IMR-90 (cell line): ENCODE data around the gene ZKSCAN4. TPM values are rescaled to one million over a fixed set of nuclear protein-coding genes. Genes with fewer than 3 reads are reported as not detected.

Experiments used
- ATAC-seq: fragments of 200-7000 bp; cut with Tn5 transposase; 2 replicates; pipeline ENCODE4 v1.9.1; 2020; ENCODE audit warnings: low read depth, mild to moderate bottlenecking, moderate library complexity
- BruUV-seq: library from RNA; stranded (reverse); fragments of 400-500 nt; replicated peaks from 2 replicates; lab custom pipeline; 2021; lab: Mats Ljungman, UMichigan
- CTCF ChIA-PET: fragments of 300-600 bp; formaldehyde crosslinking; extraction: SDS; loops from one replicate; lab custom pipeline; 2021; ENCODE audit warnings: antibody characterized with exemption; lab: Yijun Ruan, JAX
- POLR2A ChIA-PET: fragments of 300-600 bp; sonication (Branson Sonifier 250); formaldehyde crosslinking; loops from one replicate; lab custom pipeline; 2022; ENCODE audit warnings: antibody characterized with exemption; ENCODE audit not compliant: unreplicated experiment; lab: Charles Lee
- DNase-seq: peaks from one replicate; pipeline ENCODE4 v3.0.0; 2013
- H2AFZ ChIP-seq: replicated peaks from 2 replicates; pipeline ENCODE3; 2013; ENCODE audit warnings: low read length, mild to moderate bottlenecking; ENCODE audit not compliant: poor library complexity
- H2AK5ac ChIP-seq: 2 replicates; pipeline ENCODE4 v1.6.1; 2013; ENCODE audit warnings: low read depth, low read length, inconsistent platforms
- H2AK9ac ChIP-seq: replicated peaks from 2 replicates; pipeline ENCODE3; 2013; ENCODE audit warnings: mild to moderate bottlenecking, low read depth, low read length, moderate library complexity; ENCODE audit not compliant: poor library complexity
- H2BK120ac ChIP-seq: 2 replicates; pipeline ENCODE4 v1.6.1; 2013; ENCODE audit warnings: low read depth, low read length, inconsistent platforms
- H2BK15ac ChIP-seq: 3 replicates; pipeline ENCODE4 v1.6.1; 2013; ENCODE audit warnings: low read depth, low read length, inconsistent platforms
- H2BK20ac ChIP-seq: 2 replicates; pipeline ENCODE4 v1.6.1; 2013; ENCODE audit warnings: low read depth, mild to moderate bottlenecking, inconsistent platforms, low read length, moderate library complexity
- H2BK5ac ChIP-seq: 2 replicates; pipeline ENCODE4 v1.6.1; 2013; ENCODE audit warnings: mild to moderate bottlenecking, low read depth, low read length, inconsistent platforms; ENCODE audit not compliant: poor library complexity, severe bottlenecking
- H3K14ac ChIP-seq: replicated peaks from 2 replicates; pipeline ENCODE4 v1.6.1; 2013; ENCODE audit warnings: low read depth, low read length, inconsistent platforms
- H3K18ac ChIP-seq: 2 replicates; pipeline ENCODE4 v1.6.1; 2013; ENCODE audit warnings: low read depth, low read length, control low read depth
- H3K23ac ChIP-seq: 2 replicates; pipeline ENCODE4 v1.6.1; 2013; ENCODE audit warnings: low read depth, low read length, inconsistent platforms
- H3K27ac ChIP-seq: 2 replicates; pipeline ENCODE4 v1.5.1; 2013; ENCODE audit warnings: mild to moderate bottlenecking, control low read depth, low read length; ENCODE audit not compliant: insufficient read depth
- H3K27me3 ChIP-seq: 2 replicates; pipeline ENCODE4 v1.6.1; 2013; ENCODE audit warnings: low read length; ENCODE audit not compliant: control insufficient read depth, insufficient read depth
- H3K36me3 ChIP-seq: 2 replicates; pipeline ENCODE4 v1.6.1; 2013; ENCODE audit warnings: low read length, mixed read lengths; ENCODE audit not compliant: control insufficient read depth, insufficient read depth
- H3K4ac ChIP-seq: 2 replicates; pipeline ENCODE4 v1.6.1; 2013; ENCODE audit warnings: low read depth, low read length, inconsistent platforms
- H3K4me1 ChIP-seq: 2 replicates; pipeline ENCODE4 v1.6.1; 2013; ENCODE audit warnings: low read length, mixed read lengths; ENCODE audit not compliant: control insufficient read depth, insufficient read depth
- H3K4me2 ChIP-seq: 2 replicates; pipeline ENCODE4 v1.6.1; 2013; ENCODE audit warnings: low read depth, mild to moderate bottlenecking, control low read depth, low read length, moderate library complexity
- H3K4me3 ChIP-seq: 2 replicates; pipeline ENCODE4 v1.5.1; 2013; ENCODE audit warnings: low read depth, mild to moderate bottlenecking, control low read depth, low read length, moderate library complexity; ENCODE audit not compliant: insufficient read depth
- H3K56ac ChIP-seq: 2 replicates; pipeline ENCODE4 v1.6.1; 2013; ENCODE audit warnings: low read length, inconsistent platforms; ENCODE audit not compliant: insufficient read depth; ENCODE audit errors: extremely low read depth
- H3K79me1 ChIP-seq, 2 experiments: 2 replicates each; pipeline ENCODE4 v1.6.1; 2013; ENCODE audit warnings: low read length in 2 of 2, inconsistent platforms in 1 of 2, low read depth in 1 of 2
- H3K9ac ChIP-seq: 2 replicates; pipeline ENCODE4 v1.6.1; 2013; ENCODE audit warnings: low read depth, low read length, control low read depth
- H3K9me1 ChIP-seq: 2 replicates; pipeline ENCODE4 v1.6.1; 2013; ENCODE audit warnings: low read length, inconsistent platforms; ENCODE audit not compliant: insufficient read depth
- H3K9me3 ChIP-seq: 2 replicates; pipeline ENCODE4 v1.6.1; 2013; ENCODE audit warnings: low read length; ENCODE audit not compliant: control insufficient read depth, insufficient read depth
- H4K20me1 ChIP-seq: 2 replicates; pipeline ENCODE4 v1.6.1; 2013; ENCODE audit warnings: low read length, inconsistent platforms; ENCODE audit not compliant: insufficient read depth
- H4K5ac ChIP-seq: 2 replicates; pipeline ENCODE4 v1.6.1; 2013; ENCODE audit warnings: mild to moderate bottlenecking, low read depth, low read length, control low read depth
- H4K8ac ChIP-seq, 2 experiments: 2 replicates each; pipeline ENCODE4 v1.6.1; 2013; ENCODE audit warnings: low read depth in 2 of 2, low read length in 2 of 2, control low read depth in 1 of 2, inconsistent platforms in 1 of 2
- H4K91ac ChIP-seq: 2 replicates; pipeline ENCODE4 v1.6.1; 2013; ENCODE audit warnings: low read depth, low read length, inconsistent platforms; ENCODE audit not compliant: insufficient read depth
- ELK1 ChIP-seq: fragments of 150-350 bp; IDR thresholded peaks from 2 replicates; pipeline ENCODE4 v1.6.1; 2016; ENCODE audit warnings: low read depth, mild to moderate bottlenecking, low read length, moderate library complexity, borderline replicate concordance
- SMC3 ChIP-seq: fragments of 150-350 bp; IDR thresholded peaks from 2 replicates; pipeline ENCODE4 v1.6.1; 2016; ENCODE audit warnings: low read depth, mild to moderate bottlenecking, antibody characterized with exemption, low read length, moderate library complexity
- USF2 ChIP-seq: fragments of 150-350 bp; IDR thresholded peaks from 2 replicates; pipeline ENCODE4 v1.6.1; 2017; ENCODE audit warnings: mild to moderate bottlenecking, antibody characterized with exemption, low read length, low read depth
- WGBS, 2 experiments: methylation state at CpG; one replicate each; pipeline versions ENCODE4 v1.1.5 to v1.1.7; 2013; ENCODE audit warnings: missing lambda C conversion rate in 2 of 2; ENCODE audit not compliant: insufficient read length in 1 of 2; ENCODE audit errors: extremely low coverage in 2 of 2; 5-methylcytosine and 5-hydroxymethylcytosine counted together
- dilution Hi-C: fragments of 300-500 bp; cut with HindIII; formaldehyde crosslinking; loops from one replicate; pipeline ENCODE4 v1.14.3; 2018; ENCODE audit warnings: low sequenced_read_pairs; ENCODE audit not compliant: unreplicated experiment
- in situ Hi-C: fragments of 300-500 bp; cut with MboI; formaldehyde crosslinking; loops from 3 replicates; pipeline ENCODE4 v1.14.3; 2019; ENCODE audit warnings: low sequenced_read_pairs, inconsistent platforms, mixed read lengths
- intact Hi-C: fragments of 100-400 bp; cut with micrococcal nuclease; formaldehyde crosslinking; loops from 2 replicates; pipeline ENCODE4 v1.10.0; 2022
- polyA plus RNA-seq, 3 experiments: library from polyadenylated mRNA; depleted of rRNA; stranded (reverse); fragments of >200 nt; gene quantifications; 2 replicates each; pipeline ENCODE4 v1.2.3, GENCODE V29; 2012; ENCODE audit warnings: low replicate concordance in 1 of 3
- total RNA-seq: library from RNA; depleted of rRNA; stranded (reverse); fragments of >200 nt; gene quantifications from 2 replicates; pipeline ENCODE4 v1.2.3, GENCODE V29; 2012

The ZKSCAN4 gene
- total and polyA plus RNA-seq, 2 of the 4 experiments (the other 2 are of a cell fraction), result 2.4 to 5.7 TPM

GRCh38 chr6:28235912-28236452 lies 16.1 kb downstream of the ZKSCAN4 start:
- Histone ChIP-seq H3K4me2 (no peak overlapping the region), H3K27ac (no peak overlapping the region), H2BK5ac (no peak overlapping the region), H2BK120ac (no peak overlapping the region), H2AFZ (no peak overlapping the region), H2BK20ac (no peak overlapping the region), H4K91ac (no peak overlapping the region), H3K4me1 (no peaks in the 10 kb centered on the region), H2BK15ac (no peak overlapping the region), H3K9ac (no peak overlapping the region), H4K8ac (no peak overlapping the region), H4K5ac (no peak overlapping the region), H2AK9ac (no peak overlapping the region), H3K36me3 (peaks cover 27% of the 10 kb centered on the region), H4K20me1 (no peaks in the 10 kb centered on the region), H3K18ac (no peak overlapping the region), H3K14ac (no peak overlapping the region), H3K23ac (no peak overlapping the region), H3K56ac (no peak overlapping the region), H3K9me1 (0 out of 2 replicates have a peak, but pooled peaks cover 4% of the 10 kb centered on the region), H3K79me1 (peaks cover 4 to 8% of the 10 kb centered on the region in 2 experiments; a peak in 3 of 4 replicates), H3K4me3 (no peak overlapping the region), H3K9me3 (0 out of 2 replicates have a peak, but pooled peaks cover 3% of the 10 kb centered on the region), H2AK5ac (no peak overlapping the region), H3K27me3 (no peaks in the 10 kb centered on the region), H3K4ac (no peak overlapping the region)
- ATAC-seq (no peak), DNase-seq (no peak)
- no TSS peak for BruUV-seq
- dilution Hi-C loops, result no loop called here
- ChIA-PET CTCF (no interaction called here), POLR2A (no interaction called here)
- in situ Hi-C loops, result no loop called here
- TF ChIP-seq SMC3 (no peak), ELK1 (no peak), USF2 (no peak)
- no CpG with 5 or more reads among the region's 3 CpGs for WGBS, 2 experiments
- intact Hi-C loops, result no loop called here
